HCT116 (cell line): ENCODE measurements around the gene FAM180A. TPM values are rescaled to one million over a fixed set of nuclear protein-coding genes. Genes with fewer than 3 reads are reported as not detected.

ENCODE experiments used
- ATAC-seq: fragments of 200-7000 bp; cut with Tn5 transposase; 2 replicates; pipeline ENCODE4 v1.9.1; 2020; ENCODE audit warnings: mild to moderate bottlenecking, moderate library complexity
- BruUV-seq: library from RNA; stranded (reverse); fragments of 400-500 nt; replicated peaks from 2 replicates; lab custom pipeline; 2021; lab: Mats Ljungman, UMichigan
- CTCF ChIA-PET: fragments of 300-600 bp; sonication (Branson Sonifier 250); formaldehyde crosslinking; loops from one replicate; lab custom pipeline; 2021; ENCODE audit warnings: antibody characterized with exemption; lab: Charles Lee
- POLR2A ChIA-PET: fragments of 300-600, 350-600 bp; sonication (Branson Sonifier 250); formaldehyde crosslinking; loops from one replicate; lab custom pipeline; 2021; ENCODE audit warnings: antibody characterized with exemption; lab: Charles Lee
- RAD21 ChIA-PET, 2 experiments: fragments of 300-600 bp; sonication (Branson Sonifier 250); formaldehyde crosslinking; loops; one replicate each; lab custom pipeline; 2023; ENCODE audit warnings: low total read pairs in 2 of 2; ENCODE audit not compliant: uncharacterized antibody in 2 of 2, unreplicated experiment in 2 of 2, low non-redundant PET in 1 of 2; lab: Charles Lee
- DNase-seq: peaks from one replicate; pipeline ENCODE4 v3.0.0-alpha.2; 2010; ENCODE audit warnings: low read depth, low spot score
- H2AFZ ChIP-seq: fragments of 200-600 bp; shearing (Covaris generic), sonication (generic); 2 replicates; pipeline ENCODE4 v1.6.1; 2017; ENCODE audit warnings: low read depth, mixed run types, mixed read lengths, antibody characterized with exemption, low read length; ENCODE audit not compliant: poor library complexity, severe bottlenecking
- H3K27ac ChIP-seq: 2 replicates; pipeline ENCODE4 v1.5.1; 2012; ENCODE audit warnings: low read depth, low read length
- H3K27me3 ChIP-seq: fragments of 200-600 bp; sonication (generic); 2 replicates; pipeline ENCODE4 v1.6.1; 2016; ENCODE audit warnings: mixed run types, low read length, mixed read lengths; ENCODE audit not compliant: insufficient read depth
- H3K36me3 ChIP-seq, 2 experiments: fragments of 200-500 bp in 1 of 2; fragments of 200-600 bp in 1 of 2; sonication (Bioruptor generic) in 1 of 2; sonication (generic) in 1 of 2; 2 replicates each; pipeline versions ENCODE4 v1.5.1 to v1.6.1; 2014 to 2016; ENCODE audit warnings: low read length in 2 of 2, inconsistent platforms in 1 of 2, mixed read lengths in 1 of 2, mixed run types in 1 of 2; ENCODE audit not compliant: insufficient read depth in 2 of 2, control insufficient read depth in 1 of 2
- H3K4me1 ChIP-seq, 2 experiments: fragments of 200-600 bp in 1 of 2; sonication (generic) in 1 of 2; 2 replicates each; pipeline versions ENCODE4 v1.5.1 to v1.6.1; 2012 to 2017; ENCODE audit warnings: low read length in 2 of 2, inconsistent platforms in 1 of 2, mild to moderate bottlenecking in 1 of 2, mixed read lengths in 1 of 2, mixed run types in 1 of 2, moderate library complexity in 1 of 2; ENCODE audit not compliant: insufficient read depth in 2 of 2, control insufficient read depth in 1 of 2
- H3K4me2 ChIP-seq: fragments of 200-600 bp; sonication (generic); 2 replicates; pipeline ENCODE4 v1.6.1; 2017; ENCODE audit warnings: mixed run types, low read length, mixed read lengths
- H3K4me3 ChIP-seq, 2 experiments: fragments of 200-600 bp in 1 of 2; sonication (generic) in 1 of 2; replicated peaks in 1 of 2; 2 replicates each; pipeline ENCODE4 v1.5.1; 2011 to 2016; ENCODE audit warnings: low read length in 2 of 2, control low read depth in 1 of 2, low read depth in 1 of 2, mild to moderate bottlenecking in 1 of 2, mixed read lengths in 1 of 2, mixed run types in 1 of 2
- H3K79me2 ChIP-seq: fragments of 200-600 bp; sonication (generic); 2 replicates; pipeline ENCODE4 v1.6.1; 2017; ENCODE audit warnings: mild to moderate bottlenecking, mixed run types, low read length, moderate library complexity, mixed read lengths; ENCODE audit not compliant: insufficient read depth
- H3K9ac ChIP-seq: fragments of 200-600 bp; sonication (generic); 2 replicates; pipeline ENCODE4 v1.6.1; 2016; ENCODE audit warnings: low read length, mixed read lengths
- H3K9me2 ChIP-seq: fragments of 200-600 bp; sonication (generic), shearing (Covaris generic); 2 replicates; pipeline ENCODE4 v1.6.1; 2017; ENCODE audit warnings: mixed run types, mild to moderate bottlenecking, moderate library complexity; ENCODE audit not compliant: insufficient read depth
- H3K9me3 ChIP-seq, 2 experiments: fragments of 200-500 bp in 1 of 2; fragments of 200-600 bp in 1 of 2; sonication (Bioruptor generic) in 1 of 2; sonication (generic) in 1 of 2; 2 replicates each; pipeline ENCODE4 v1.6.1; 2014 to 2017; ENCODE audit warnings: low read length in 2 of 2, mixed read lengths in 2 of 2, inconsistent platforms in 1 of 2, low read depth in 1 of 2, mild to moderate bottlenecking in 1 of 2, mixed run types in 1 of 2, moderate library complexity in 1 of 2; ENCODE audit not compliant: control insufficient read depth in 1 of 2, insufficient read depth in 1 of 2
- H4K20me1 ChIP-seq: fragments of 200-600 bp; sonication (generic), shearing (Covaris generic); 2 replicates; pipeline ENCODE4 v1.6.1; 2017; ENCODE audit warnings: mixed run types, mild to moderate bottlenecking, moderate library complexity; ENCODE audit not compliant: insufficient read depth
- JUND ChIP-seq: IDR thresholded peaks from 2 replicates; pipeline ENCODE4 v1.6.1; 2012
- MAX ChIP-seq: IDR thresholded peaks from 2 replicates; pipeline ENCODE4 v1.6.1; 2012
- POLR2A ChIP-seq: IDR thresholded peaks from 2 replicates; pipeline ENCODE4 v1.7.0; 2011; ENCODE audit warnings: borderline replicate concordance; ENCODE audit not compliant: insufficient read depth, insufficient read length; ENCODE audit errors: extremely low read depth
- RAD21 ChIP-seq: IDR thresholded peaks from 2 replicates; pipeline ENCODE4 v1.6.1; 2012; ENCODE audit warnings: low read depth, mild to moderate bottlenecking
- REST ChIP-seq: IDR thresholded peaks from 2 replicates; pipeline ENCODE4 v1.6.1; 2012; ENCODE audit warnings: low read depth
- SIN3A ChIP-seq: IDR thresholded peaks from 2 replicates; pipeline ENCODE4 v1.6.1; 2012; ENCODE audit warnings: low read depth
- SP1 ChIP-seq: IDR thresholded peaks from 2 replicates; pipeline ENCODE4 v1.6.1; 2012; ENCODE audit warnings: low read depth
- SRF ChIP-seq: IDR thresholded peaks from 2 replicates; pipeline ENCODE4 v1.6.1; 2012; ENCODE audit warnings: low read depth
- TCF7L2 ChIP-seq: IDR thresholded peaks from 2 replicates; pipeline ENCODE4 v1.7.0; 2011; ENCODE audit warnings: borderline replicate concordance, inconsistent platforms; ENCODE audit not compliant: insufficient read depth, insufficient read length; ENCODE audit errors: extremely low read depth
- YY1 ChIP-seq: IDR thresholded peaks from 2 replicates; pipeline ENCODE4 v1.6.1; 2011; ENCODE audit warnings: low read length, low read depth, moderate library complexity, mild to moderate bottlenecking; ENCODE audit not compliant: insufficient replicate concordance; ENCODE audit errors: extremely low read depth
- intact Hi-C: fragments of 100-400 bp; cut with micrococcal nuclease; formaldehyde crosslinking; loops from 2 replicates; pipeline ENCODE4 v1.10.0; 2022
- total RNA-seq: library from RNA; stranded (reverse); gene quantifications from one replicate; pipeline ENCODE4 v1.2.1, GENCODE V29; 2021; ENCODE audit not compliant: unreplicated experiment
- TF ChIP-seq, protein P1 (sequence below): IDR thresholded peaks from 2 replicates; pipeline ENCODE4 v1.6.1; 2011; ENCODE audit warnings: mild to moderate bottlenecking, low read length, moderate library complexity; ENCODE audit not compliant: insufficient replicate concordance; ENCODE audit errors: extremely low read depth
- TF ChIP-seq, protein P2 (sequence below), 3 experiments: fragments of 200-600 bp in 1 of 3; sonication (generic) in 1 of 3; IDR thresholded peaks in 2 of 3; conservative IDR thresholded peaks in 1 of 3; 2 replicates each; pipeline ENCODE4 v1.5.1; 2012 to 2017; ENCODE audit warnings: low read depth in 2 of 3, low read length in 2 of 3, antibody characterized with exemption in 1 of 3, borderline replicate concordance in 1 of 3, control low read depth in 1 of 3, mild to moderate bottlenecking in 1 of 3, mixed read lengths in 1 of 3, mixed run types in 1 of 3, moderate library complexity in 1 of 3; ENCODE audit not compliant: insufficient read depth in 1 of 3

Gene FAM180A
- total RNA-seq, 1 experiment from 2014 or later: 0.59 TPM

DNA sequence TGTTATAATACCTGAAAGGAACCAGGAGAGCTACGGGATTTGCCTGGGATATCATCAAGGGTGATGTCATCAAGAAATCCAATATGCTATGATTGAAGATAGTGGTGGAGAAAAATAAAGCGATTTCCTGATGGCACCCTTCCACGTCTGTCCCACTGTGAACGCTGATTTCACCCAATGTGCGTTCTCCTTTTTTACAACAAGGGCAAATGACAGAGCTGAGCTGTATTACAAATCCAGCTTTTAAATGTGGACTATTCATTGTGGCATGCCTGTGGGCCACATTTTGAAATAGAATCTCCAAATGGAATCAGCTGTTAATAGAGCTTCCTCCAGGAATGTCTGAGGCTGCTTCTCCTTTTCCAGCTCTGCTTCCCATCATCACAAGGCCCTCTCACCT is 43.9 kb downstream of the FAM180A start:
- H3K79me2 ChIP-seq: no peaks in the 10 kb centered on the region
- H3K9ac ChIP-seq: no peak overlapping the region
- DNase-seq: no peak
- no peaks in the 10 kb centered on the region for H3K9me3 ChIP-seq
- H3K27me3 ChIP-seq: no peaks in the 10 kb centered on the region
- H3K9me2 ChIP-seq: no peaks in the 10 kb centered on the region
- no peaks in the 10 kb centered on the region for H3K36me3 ChIP-seq
- CTCF ChIA-PET: interaction anchor here (1.0 to 1.1 kb wide), 2 partner anchors 10 to 12 kb away, joined by 3 to 5 read pairs; no protein-coding TSS in a partner anchor
- POLR2A ChIA-PET: no interaction called here
- H4K20me1 ChIP-seq: no peaks in the 10 kb centered on the region
- intact Hi-C loops: no loop called here
- no peak overlapping the region for H2AFZ ChIP-seq
- no peak for ATAC-seq
- TF ChIP-seq POLR2A (no peak), SRF (no peak), SP1 (no peak), MAX (no peak), JUND (no peak), SIN3A (no peak), TCF7L2 (no peak)
- TF ChIP-seq, protein P1, sequence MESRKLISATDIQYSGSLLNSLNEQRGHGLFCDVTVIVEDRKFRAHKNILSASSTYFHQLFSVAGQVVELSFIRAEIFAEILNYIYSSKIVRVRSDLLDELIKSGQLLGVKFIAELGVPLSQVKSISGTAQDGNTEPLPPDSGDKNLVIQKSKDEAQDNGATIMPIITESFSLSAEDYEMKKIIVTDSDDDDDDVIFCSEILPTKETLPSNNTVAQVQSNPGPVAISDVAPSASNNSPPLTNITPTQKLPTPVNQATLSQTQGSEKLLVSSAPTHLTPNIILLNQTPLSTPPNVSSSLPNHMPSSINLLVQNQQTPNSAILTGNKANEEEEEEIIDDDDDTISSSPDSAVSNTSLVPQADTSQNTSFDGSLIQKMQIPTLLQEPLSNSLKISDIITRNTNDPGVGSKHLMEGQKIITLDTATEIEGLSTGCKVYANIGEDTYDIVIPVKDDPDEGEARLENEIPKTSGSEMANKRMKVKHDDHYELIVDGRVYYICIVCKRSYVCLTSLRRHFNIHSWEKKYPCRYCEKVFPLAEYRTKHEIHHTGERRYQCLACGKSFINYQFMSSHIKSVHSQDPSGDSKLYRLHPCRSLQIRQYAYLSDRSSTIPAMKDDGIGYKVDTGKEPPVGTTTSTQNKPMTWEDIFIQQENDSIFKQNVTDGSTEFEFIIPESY: no peak
- TF ChIP-seq, all 23 proteins: peak for 0
- H3K4me3 ChIP-seq: no peak overlapping the region
- no peaks in the 10 kb centered on the region for H3K4me1 ChIP-seq
- no peak overlapping the region for H3K27ac ChIP-seq
- H3K4me2 ChIP-seq: no peak overlapping the region
- RAD21 ChIA-PET: no interaction called here
- no TSS peak for BruUV-seq

DNA sequence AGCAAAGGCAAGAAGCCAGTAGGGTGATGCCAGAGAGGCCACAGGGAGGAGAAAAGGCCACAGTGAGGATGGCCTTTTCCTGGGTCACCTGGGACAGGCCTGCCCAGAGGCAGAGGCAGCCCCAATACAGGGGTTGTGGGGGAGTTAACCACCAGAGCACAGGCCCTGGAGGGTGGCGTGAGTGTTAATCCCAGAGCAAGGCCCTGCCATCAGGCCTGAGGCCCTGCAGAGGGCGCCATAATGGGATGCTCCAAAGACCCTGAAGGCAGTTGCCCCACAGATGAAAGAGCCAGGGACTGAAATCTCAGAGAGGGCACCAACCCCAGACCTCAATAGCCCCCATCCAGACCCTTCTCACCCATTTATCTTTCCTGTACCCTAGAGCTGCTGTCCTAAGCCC is 44.5 kb downstream of the FAM180A start:
- H3K79me2 ChIP-seq: no peaks in the 10 kb centered on the region
- H3K9me2 ChIP-seq: no peaks in the 10 kb centered on the region
- H3K27ac ChIP-seq: no peak overlapping the region
- no peaks in the 10 kb centered on the region for H3K27me3 ChIP-seq
- no peak overlapping the region for H3K4me2 ChIP-seq
- H3K9ac ChIP-seq: no peak overlapping the region
- ChIA-PET CTCF (interaction anchor here (1.0 kb wide), 1 partner anchor 10 kb away, joined by 5 read pairs; no protein-coding TSS in a partner anchor), POLR2A (no interaction called here), RAD21 (no interaction called here)
- no peak overlapping the region for H3K4me3 ChIP-seq
- H3K4me1 ChIP-seq: no peaks in the 10 kb centered on the region
- intact Hi-C loops: no loop called here
- DNase-seq: no peak
- no TSS peak for BruUV-seq
- no peaks in the 10 kb centered on the region for H3K36me3 ChIP-seq
- ATAC-seq: peak; percentile 80
- no peaks in the 10 kb centered on the region for H3K9me3 ChIP-seq
- no peaks in the 10 kb centered on the region for H4K20me1 ChIP-seq
- H2AFZ ChIP-seq: no peak overlapping the region
- TF ChIP-seq RAD21 (peak; percentile 35; the same call in 1 of the 2 replicates), REST (no peak), YY1 (no peak), SRF (no peak), JUND (no peak)
- TF ChIP-seq, protein P2, sequence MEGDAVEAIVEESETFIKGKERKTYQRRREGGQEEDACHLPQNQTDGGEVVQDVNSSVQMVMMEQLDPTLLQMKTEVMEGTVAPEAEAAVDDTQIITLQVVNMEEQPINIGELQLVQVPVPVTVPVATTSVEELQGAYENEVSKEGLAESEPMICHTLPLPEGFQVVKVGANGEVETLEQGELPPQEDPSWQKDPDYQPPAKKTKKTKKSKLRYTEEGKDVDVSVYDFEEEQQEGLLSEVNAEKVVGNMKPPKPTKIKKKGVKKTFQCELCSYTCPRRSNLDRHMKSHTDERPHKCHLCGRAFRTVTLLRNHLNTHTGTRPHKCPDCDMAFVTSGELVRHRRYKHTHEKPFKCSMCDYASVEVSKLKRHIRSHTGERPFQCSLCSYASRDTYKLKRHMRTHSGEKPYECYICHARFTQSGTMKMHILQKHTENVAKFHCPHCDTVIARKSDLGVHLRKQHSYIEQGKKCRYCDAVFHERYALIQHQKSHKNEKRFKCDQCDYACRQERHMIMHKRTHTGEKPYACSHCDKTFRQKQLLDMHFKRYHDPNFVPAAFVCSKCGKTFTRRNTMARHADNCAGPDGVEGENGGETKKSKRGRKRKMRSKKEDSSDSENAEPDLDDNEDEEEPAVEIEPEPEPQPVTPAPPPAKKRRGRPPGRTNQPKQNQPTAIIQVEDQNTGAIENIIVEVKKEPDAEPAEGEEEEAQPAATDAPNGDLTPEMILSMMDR (IDR thresholded peaks at IDR 0.05 in 2 of 3, conservative IDR thresholded peaks at IDR 0.05 in 1 of 3; ENCODE audit: borderline replicate concordance in 1 of 3, insufficient read depth in 1 of 3, low read depth in 2 of 3, low read length in 2 of 3): peak in 2 of 3 experiments; percentile 60 to 61; a peak in 4 of 6 replicates
